ENCODE measurements around the gene ZNF678. TPM values are rescaled to one million over a fixed set of nuclear protein-coding genes. Genes with fewer than 3 reads are reported as not detected.

Gene ZNF678
- total and polyA plus RNA-seq, 8 donors = 1.6 to 8.0 (median 6.0) TPM

- peak in 3 of 6 donors; percentile 8 to 54 (median 36) for DNase-seq
- no peak for FAIRE-seq
- Histone ChIP-seq H3K27ac (no peak overlapping the region), H3K27me3 (no peaks in the 10 kb centered on the region), H3K4me1 (peaks cover 0 to 9% (median 0%) of the 10 kb centered on the region in 3 donors), H3K9me3 (no peaks in the 10 kb centered on the region), H3K36me3 (no peaks in the 10 kb centered on the region), H3K4me3 (no peak overlapping the region)
- ATAC-seq = no peak
- intact Hi-C loops (cut with DNase I) = no loop called here
- TF ChIP-seq, protein P1, sequence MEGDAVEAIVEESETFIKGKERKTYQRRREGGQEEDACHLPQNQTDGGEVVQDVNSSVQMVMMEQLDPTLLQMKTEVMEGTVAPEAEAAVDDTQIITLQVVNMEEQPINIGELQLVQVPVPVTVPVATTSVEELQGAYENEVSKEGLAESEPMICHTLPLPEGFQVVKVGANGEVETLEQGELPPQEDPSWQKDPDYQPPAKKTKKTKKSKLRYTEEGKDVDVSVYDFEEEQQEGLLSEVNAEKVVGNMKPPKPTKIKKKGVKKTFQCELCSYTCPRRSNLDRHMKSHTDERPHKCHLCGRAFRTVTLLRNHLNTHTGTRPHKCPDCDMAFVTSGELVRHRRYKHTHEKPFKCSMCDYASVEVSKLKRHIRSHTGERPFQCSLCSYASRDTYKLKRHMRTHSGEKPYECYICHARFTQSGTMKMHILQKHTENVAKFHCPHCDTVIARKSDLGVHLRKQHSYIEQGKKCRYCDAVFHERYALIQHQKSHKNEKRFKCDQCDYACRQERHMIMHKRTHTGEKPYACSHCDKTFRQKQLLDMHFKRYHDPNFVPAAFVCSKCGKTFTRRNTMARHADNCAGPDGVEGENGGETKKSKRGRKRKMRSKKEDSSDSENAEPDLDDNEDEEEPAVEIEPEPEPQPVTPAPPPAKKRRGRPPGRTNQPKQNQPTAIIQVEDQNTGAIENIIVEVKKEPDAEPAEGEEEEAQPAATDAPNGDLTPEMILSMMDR (IDR thresholded peaks at IDR 0.05) = no peak
- 64 to 65% methylated on average over 42 to 43 of the region's 43 CpGs for WGBS, 2 donors
Measured at GRCh38 chr1:227561241-227561907, 2.0 kb upstream of the ZNF678 start.

GRCh38 chr1:227562037-227562436, 1.3 kb upstream of the ZNF678 start:
- Histone ChIP-seq H3K27me3 (no peaks in the 10 kb centered on the region), H3K9me3 (no peaks in the 10 kb centered on the region), H3K4me1 (peaks cover 0 to 5% (median 0%) of the 10 kb centered on the region in 3 donors), H3K4me3 (no peak overlapping the region), H3K36me3 (no peaks in the 10 kb centered on the region), H3K27ac (no peak overlapping the region)
- 88 to 89% methylated on average over 6 of the region's 6 CpGs for WGBS, 2 donors
- TF ChIP-seq, protein P1 (IDR thresholded peaks at IDR 0.05) = no peak
- intact Hi-C loops (cut with DNase I) = no loop called here
- no peak for DNase-seq
- no peak for ATAC-seq
- no peak for FAIRE-seq

GRCh38 chr1:227562933-227563323, 428 bp upstream of the ZNF678 start:
- TF ChIP-seq, protein P1 (IDR thresholded peaks at IDR 0.05) = no peak
- intact Hi-C loops (cut with DNase I) = no loop called here
- ATAC-seq = no peak
- peak in 4 of 6 donors; percentile 27 to 48 (median 32) for DNase-seq
- Histone ChIP-seq H3K36me3 (no peaks in the 10 kb centered on the region), H3K27ac (peak overlapping the region; percentile 94 to 99 (median 97)), H3K4me3 (peak overlapping the region in 2 of 4 donors; percentile 47 to 61), H3K27me3 (no peaks in the 10 kb centered on the region), H3K9me3 (no peaks in the 10 kb centered on the region), H3K4me1 (peaks cover 0 to 5% (median 0%) of the 10 kb centered on the region in 3 donors)
- 92% methylated on average over 10 of the region's 10 CpGs for WGBS, 2 donors
- no peak for FAIRE-seq

DNA sequence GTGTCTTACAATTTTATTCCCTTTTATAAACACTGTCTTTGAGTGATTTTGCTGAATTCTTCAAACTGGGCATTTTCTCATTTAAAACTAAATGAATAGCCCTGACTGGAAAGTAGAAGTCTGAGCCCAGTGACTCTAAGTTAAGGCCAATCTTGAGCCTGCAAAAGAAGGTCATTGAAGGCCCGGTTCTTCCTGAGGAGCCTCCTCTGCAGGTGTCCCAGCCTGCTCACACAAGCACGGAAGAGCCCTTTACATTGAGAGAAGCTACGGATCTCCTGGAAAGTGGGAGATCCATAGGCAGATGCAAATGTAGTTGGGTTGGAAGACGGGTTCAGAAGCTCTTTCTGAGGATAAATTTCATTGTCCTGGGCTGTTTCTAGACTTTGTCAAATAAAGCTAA, 3.9 kb downstream of the ZNF678 start:
- no peak overlapping the region for H3K27ac ChIP-seq
- FAIRE-seq = no peak
- H3K9me3 ChIP-seq = no peaks in the 10 kb centered on the region
- H3K36me3 ChIP-seq = no peaks in the 10 kb centered on the region
- no peak for DNase-seq
- ATAC-seq = no peak
- H3K27me3 ChIP-seq = no peaks in the 10 kb centered on the region
- peaks cover 0 to 5% (median 0%) of the 10 kb centered on the region in 3 donors for H3K4me1 ChIP-seq
- WGBS, 2 donors = 89 to 90% methylated on average over 4 of the region's 4 CpGs
- intact Hi-C loops (cut with DNase I) = no loop called here
- no peak overlapping the region for H3K4me3 ChIP-seq
- TF ChIP-seq, protein P1 (IDR thresholded peaks at IDR 0.05) = no peak

- TF ChIP-seq, protein P1 (IDR thresholded peaks at IDR 0.05) = no peak
- Histone ChIP-seq H3K27me3 (no peaks in the 10 kb centered on the region), H3K4me1 (peaks cover 0 to 5% (median 0%) of the 10 kb centered on the region in 3 donors), H3K27ac (no peak overlapping the region), H3K9me3 (no peaks in the 10 kb centered on the region), H3K4me3 (no peak overlapping the region), H3K36me3 (no peaks in the 10 kb centered on the region)
- FAIRE-seq (no peak), DNase-seq (no peak), ATAC-seq (no peak)
- 94 to 99% methylated on average over 3 of the region's 3 CpGs for WGBS, 2 donors
- intact Hi-C loops (cut with DNase I) = no loop called here
Measured at GRCh38 chr1:227568593-227568992, 5.2 kb downstream of the ZNF678 start.
